IPS-20b (cell line): ENCODE data around the gene XYLT1.

Experiments
- H3K27ac ChIP-seq: one replicate; pipeline ENCODE4 v1.5.1; 2013; ENCODE audit warnings: low read length
- H3K27me3 ChIP-seq: 2 replicates; pipeline ENCODE4 v1.6.1; 2013; ENCODE audit warnings: mild to moderate bottlenecking, low read length, inconsistent platforms; ENCODE audit not compliant: insufficient read depth
- H3K36me3 ChIP-seq: 2 replicates; pipeline ENCODE4 v1.6.1; 2013; ENCODE audit warnings: low read depth, mild to moderate bottlenecking, inconsistent platforms, low read length, moderate library complexity; ENCODE audit not compliant: insufficient read depth
- H3K4me1 ChIP-seq: 2 replicates; pipeline ENCODE4 v1.6.1; 2013; ENCODE audit warnings: mild to moderate bottlenecking, control low read depth, inconsistent platforms, low read length, moderate library complexity; ENCODE audit not compliant: insufficient read depth
- H3K4me3 ChIP-seq: 2 replicates; pipeline ENCODE4 v1.5.1; 2013; ENCODE audit warnings: mild to moderate bottlenecking, low read length, inconsistent platforms
- H3K9ac ChIP-seq: 2 replicates; pipeline ENCODE4 v1.6.1; 2013; ENCODE audit warnings: low read depth, mild to moderate bottlenecking, inconsistent platforms, low read length, moderate library complexity
- H3K9me3 ChIP-seq: 2 replicates; pipeline ENCODE4 v1.6.1; 2013; ENCODE audit warnings: mild to moderate bottlenecking, low read depth, low read length, inconsistent platforms; ENCODE audit not compliant: insufficient read depth

Gene XYLT1

DNA sequence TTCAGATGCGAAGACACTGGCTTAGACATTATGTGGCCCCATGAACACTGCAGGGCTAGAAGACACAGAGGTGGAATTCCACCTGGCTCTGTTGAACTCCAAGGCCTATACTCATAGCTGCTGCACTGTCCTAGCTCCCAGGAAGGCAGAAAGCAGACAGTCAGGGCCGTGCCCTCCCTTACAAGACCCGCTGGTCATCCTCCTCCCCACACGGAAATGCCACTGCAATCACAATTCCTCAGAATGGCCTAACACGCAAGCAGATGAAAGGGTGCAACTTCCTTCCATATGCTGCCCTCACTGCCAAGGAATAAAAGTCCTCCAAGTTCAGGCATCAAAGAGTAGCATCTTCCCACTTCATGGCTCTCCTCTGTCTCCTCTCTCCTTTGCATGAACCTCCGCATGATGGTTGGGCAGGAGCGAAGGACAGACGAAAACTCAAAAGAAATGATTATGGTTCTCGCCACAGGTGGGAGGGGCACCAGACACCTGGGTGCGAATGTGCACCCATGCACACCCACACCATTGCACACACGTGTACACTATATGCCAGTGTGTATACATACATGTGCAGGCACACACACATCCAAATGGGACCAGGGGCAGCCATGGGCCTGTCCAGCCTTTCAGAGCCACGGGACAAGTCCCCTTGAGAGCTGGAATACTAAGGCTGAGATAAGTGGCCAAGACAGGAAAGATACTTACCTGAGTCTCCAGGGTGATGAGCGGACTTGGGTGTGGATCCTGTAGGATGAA is 113.3 kb downstream of the XYLT1 start:
- Histone ChIP-seq H3K9ac (no peak overlapping the region), H3K4me1 (peaks cover 4% of the 10 kb centered on the region; the same call in 1 of the 2 replicates), H3K36me3 (no peaks in the 10 kb centered on the region)

DNA sequence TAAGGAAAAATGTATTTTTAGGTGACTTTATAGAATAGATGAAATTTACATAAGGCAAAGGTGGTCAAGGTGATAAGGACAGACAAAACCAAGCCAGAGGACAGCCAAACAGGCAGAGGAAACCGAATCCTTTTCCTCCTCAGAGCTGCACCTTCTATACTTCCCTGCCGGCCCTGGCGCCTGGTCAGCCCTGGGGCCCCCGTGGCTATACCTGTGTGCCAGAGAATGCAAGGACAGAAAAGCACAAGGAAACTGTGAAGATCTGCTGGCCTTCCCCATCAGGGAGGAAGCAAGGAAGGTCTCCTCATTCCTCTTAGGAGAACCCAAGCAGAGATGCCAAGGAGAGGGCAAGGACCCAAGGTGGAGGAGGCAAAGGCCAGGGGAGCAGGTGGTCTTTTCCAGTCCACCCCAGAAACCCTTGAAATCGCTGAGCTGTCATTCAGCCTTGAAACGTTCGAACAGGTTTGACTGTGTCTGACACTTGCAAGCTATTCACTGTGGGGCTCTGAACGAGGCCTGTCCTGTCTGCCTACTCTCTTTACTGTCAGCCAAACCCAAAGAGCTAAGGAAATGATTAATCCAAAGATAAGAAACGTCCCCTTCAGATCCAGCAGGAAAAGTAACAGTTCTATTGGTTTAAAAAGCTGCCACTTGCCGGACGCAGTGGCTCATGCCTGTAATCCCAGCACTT is 114.4 kb downstream of the XYLT1 start:
- peaks cover 4% of the 10 kb centered on the region; the same call in 1 of the 2 replicates for H3K4me1 ChIP-seq
- H3K9ac ChIP-seq = no peak overlapping the region
- H3K27ac ChIP-seq = no peak overlapping the region

More for the DNA sequence above, 113.3 kb downstream of the XYLT1 start:
- Histone ChIP-seq H3K27ac (no peak overlapping the region), H3K27me3 (no peaks in the 10 kb centered on the region), H3K4me3 (no peak overlapping the region), H3K9me3 (no peaks in the 10 kb centered on the region)

DNA sequence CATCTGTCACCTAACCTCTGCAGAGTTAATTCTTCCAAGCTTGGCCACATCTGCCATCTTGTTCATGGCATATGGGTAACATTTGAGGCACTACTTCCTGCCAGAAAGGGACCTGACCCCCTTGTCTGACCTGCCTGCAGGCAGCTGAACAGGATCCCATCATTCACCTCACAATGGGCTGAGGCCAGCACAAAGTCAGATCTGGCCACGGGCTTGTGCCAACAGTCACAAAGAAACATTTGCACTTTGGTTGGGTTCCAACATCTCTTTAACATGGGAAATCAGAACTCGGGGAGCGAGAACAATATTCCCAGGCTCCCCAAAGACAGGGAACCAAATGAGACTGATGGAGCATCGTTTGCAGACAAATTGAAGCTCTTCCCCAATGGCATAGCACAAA is 116.1 kb downstream of the XYLT1 start:
- no peak overlapping the region for H3K27ac ChIP-seq
- H3K9ac ChIP-seq = no peak overlapping the region
- H3K4me3 ChIP-seq = no peak overlapping the region
- peaks cover 4% of the 10 kb centered on the region; the same call in 1 of the 2 replicates for H3K4me1 ChIP-seq
- H3K36me3 ChIP-seq = no peaks in the 10 kb centered on the region
- no peaks in the 10 kb centered on the region for H3K27me3 ChIP-seq
- H3K9me3 ChIP-seq = no peaks in the 10 kb centered on the region

More for the DNA sequence above, 114.4 kb downstream of the XYLT1 start:
- Histone ChIP-seq H3K36me3 (no peaks in the 10 kb centered on the region), H3K27me3 (no peaks in the 10 kb centered on the region), H3K4me3 (no peak overlapping the region), H3K9me3 (no peaks in the 10 kb centered on the region)

DNA sequence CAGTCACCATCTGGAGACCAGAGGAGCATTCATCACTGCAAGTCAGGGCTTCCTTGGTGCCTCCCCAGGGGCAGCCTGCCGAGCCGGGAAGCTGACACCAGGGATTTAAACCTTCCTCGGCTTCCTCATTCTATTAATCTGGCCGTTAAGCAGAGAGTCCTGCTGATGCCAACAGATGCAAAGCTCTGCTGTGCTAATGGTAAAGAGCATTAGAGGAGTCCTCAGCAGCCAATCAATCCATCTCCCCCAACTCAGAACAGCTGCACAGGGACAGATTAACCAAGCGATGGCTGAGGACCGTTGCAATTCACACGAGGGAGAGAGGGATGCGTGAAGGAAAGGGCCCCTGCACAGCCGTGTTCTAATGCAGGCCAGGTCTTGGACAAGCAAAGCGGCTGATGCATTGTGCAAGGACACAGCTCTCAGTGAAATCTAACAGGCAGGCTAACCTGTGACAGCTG is 116.6 kb downstream of the XYLT1 start:
- Histone ChIP-seq H3K27ac (no peak overlapping the region), H3K9ac (no peak overlapping the region), H3K4me3 (no peak overlapping the region), H3K27me3 (no peaks in the 10 kb centered on the region), H3K36me3 (no peaks in the 10 kb centered on the region), H3K4me1 (peaks cover 2% of the 10 kb centered on the region; the same call in 1 of the 2 replicates), H3K9me3 (no peaks in the 10 kb centered on the region)

DNA sequence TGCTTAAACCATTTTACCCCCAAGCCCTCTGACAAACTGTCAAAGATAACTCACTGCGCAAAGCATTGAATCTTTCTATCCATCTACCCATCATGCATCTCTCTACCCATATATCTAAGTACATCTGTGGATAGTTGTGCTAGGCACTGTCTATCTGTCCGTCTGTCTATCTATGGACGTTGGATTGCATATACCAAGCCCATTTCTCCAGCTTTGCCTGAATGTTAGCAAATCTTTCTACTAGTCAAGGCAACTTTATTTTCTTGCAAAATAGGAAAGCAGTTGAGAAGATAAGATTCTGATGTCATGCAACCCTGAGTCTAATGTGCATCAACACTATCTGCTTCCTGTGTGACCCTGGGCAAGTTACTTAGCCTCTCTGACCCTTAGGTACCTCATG is 117.2 kb downstream of the XYLT1 start:
- Histone ChIP-seq H3K27ac (no peak overlapping the region), H3K4me1 (no peaks in the 10 kb centered on the region), H3K9ac (no peak overlapping the region), H3K4me3 (no peak overlapping the region), H3K36me3 (no peaks in the 10 kb centered on the region), H3K9me3 (no peaks in the 10 kb centered on the region), H3K27me3 (no peaks in the 10 kb centered on the region)

DNA sequence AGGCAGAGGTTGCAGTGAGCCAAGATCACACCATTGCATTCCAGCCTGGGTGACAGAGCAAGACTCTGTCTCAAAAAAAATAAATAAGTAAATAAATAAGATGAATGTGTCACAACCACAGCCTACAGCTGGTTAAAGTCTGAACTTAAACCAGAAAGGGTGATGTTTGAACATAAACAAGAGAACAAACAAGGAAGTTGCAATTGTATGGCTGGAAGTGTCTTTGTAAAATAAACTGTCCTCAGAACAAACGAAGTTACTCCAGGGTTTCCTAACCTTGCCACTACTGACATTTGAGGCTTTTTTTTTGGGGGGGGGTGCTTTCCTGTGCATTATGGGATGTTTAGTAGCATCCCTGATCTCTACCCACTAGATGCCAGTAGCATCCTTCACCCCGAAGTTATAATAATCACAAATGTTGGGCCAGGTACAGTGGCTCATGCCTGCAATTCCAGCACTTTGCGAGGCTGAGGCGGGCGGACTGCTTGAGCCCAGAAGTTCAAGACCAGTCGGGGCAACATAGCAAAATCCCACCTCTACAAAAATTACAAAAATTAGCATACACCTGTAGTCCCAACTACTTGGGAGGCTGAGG is 119.2 kb downstream of the XYLT1 start:
- H3K9me3 ChIP-seq = no peaks in the 10 kb centered on the region
- H3K9ac ChIP-seq = no peak overlapping the region
- no peak overlapping the region for H3K27ac ChIP-seq
- H3K4me1 ChIP-seq = no peaks in the 10 kb centered on the region
- no peak overlapping the region for H3K4me3 ChIP-seq
- no peaks in the 10 kb centered on the region for H3K36me3 ChIP-seq
- H3K27me3 ChIP-seq = no peaks in the 10 kb centered on the region

DNA sequence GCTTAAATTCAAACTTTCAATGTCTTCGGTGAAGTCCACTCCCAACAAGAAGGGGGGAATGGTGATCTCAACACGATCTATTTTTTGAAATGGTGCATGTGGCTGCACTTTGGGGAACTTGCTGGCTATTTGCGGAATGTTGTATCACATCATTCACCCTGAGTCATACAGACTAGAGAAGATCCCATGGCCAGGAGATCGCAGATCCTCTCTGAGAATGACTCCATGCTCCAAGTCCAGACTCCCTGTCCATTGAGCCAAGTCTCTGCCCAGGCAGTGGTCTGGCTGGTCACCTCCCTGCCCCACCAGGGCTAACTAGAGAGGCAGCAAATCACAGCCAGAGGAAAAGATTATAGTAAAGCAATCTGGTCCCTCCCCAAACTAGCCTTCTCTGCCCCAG is 120.6 kb downstream of the XYLT1 start:
- Histone ChIP-seq H3K4me1 (no peaks in the 10 kb centered on the region), H3K4me3 (no peak overlapping the region), H3K9ac (no peak overlapping the region), H3K27ac (no peak overlapping the region), H3K9me3 (no peaks in the 10 kb centered on the region), H3K36me3 (no peaks in the 10 kb centered on the region), H3K27me3 (no peaks in the 10 kb centered on the region)

DNA sequence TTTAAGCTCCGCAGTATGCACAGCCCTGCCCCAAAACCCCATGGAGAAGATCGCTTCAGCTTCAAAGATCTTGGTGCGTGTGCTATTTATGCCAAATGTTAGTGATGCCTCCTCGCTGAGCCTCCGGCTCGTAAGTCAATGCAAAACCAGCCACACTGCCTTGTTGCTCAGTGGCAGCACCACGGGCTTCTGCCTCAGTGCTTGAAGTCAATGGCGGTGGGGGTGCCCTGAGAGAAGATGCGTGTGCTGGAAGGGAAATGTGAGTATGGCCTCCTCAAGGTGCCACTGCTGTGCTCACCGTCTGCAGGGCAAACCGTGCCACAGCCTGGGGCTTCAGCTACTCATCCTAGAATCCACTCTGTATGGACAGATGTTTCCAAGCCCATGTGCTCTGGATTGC is 121.9 kb downstream of the XYLT1 start:
- Histone ChIP-seq H3K36me3 (no peaks in the 10 kb centered on the region), H3K9ac (no peak overlapping the region), H3K27ac (no peak overlapping the region), H3K4me1 (no peaks in the 10 kb centered on the region), H3K9me3 (no peaks in the 10 kb centered on the region), H3K27me3 (no peaks in the 10 kb centered on the region), H3K4me3 (no peak overlapping the region)

DNA sequence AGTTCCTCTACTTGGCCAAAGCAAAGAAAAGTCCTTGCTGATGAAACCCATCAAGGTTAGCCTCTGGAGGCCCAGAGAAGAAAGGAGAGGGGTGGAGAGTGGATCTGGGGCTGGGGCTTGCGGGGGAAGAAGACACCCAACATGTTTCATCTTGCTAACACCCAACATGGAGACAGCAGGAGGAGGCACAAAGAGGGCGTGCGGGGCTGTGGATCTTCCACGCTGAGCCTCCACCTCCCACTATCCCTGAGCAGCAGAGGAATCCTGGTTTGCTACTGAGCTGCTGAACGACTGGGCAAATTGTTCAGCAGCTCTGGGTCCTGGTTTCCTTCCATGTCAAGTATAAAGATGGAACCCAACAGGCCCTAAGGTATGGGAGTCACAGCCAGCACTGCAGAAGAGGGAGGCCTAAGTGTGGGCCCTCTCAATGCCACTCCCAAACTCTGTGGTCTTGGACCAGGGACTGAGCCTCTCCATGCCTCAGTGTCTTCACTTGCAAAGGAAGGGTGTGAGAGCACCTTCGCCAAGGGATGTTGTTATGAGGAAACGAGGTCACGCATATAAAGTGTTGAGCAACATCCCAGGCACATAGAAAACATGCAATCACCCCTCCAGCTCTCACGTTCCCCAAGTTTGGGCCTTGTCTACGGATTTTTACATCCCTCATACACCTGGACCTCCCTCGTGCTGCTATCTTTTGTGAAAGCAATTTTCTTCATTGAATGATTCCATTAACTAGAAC is 122.5 kb downstream of the XYLT1 start:
- H3K9me3 ChIP-seq = no peaks in the 10 kb centered on the region
- H3K9ac ChIP-seq = no peak overlapping the region
- no peaks in the 10 kb centered on the region for H3K36me3 ChIP-seq
- no peaks in the 10 kb centered on the region for H3K27me3 ChIP-seq
- no peaks in the 10 kb centered on the region for H3K4me1 ChIP-seq
- no peak overlapping the region for H3K27ac ChIP-seq
- H3K4me3 ChIP-seq = no peak overlapping the region

DNA sequence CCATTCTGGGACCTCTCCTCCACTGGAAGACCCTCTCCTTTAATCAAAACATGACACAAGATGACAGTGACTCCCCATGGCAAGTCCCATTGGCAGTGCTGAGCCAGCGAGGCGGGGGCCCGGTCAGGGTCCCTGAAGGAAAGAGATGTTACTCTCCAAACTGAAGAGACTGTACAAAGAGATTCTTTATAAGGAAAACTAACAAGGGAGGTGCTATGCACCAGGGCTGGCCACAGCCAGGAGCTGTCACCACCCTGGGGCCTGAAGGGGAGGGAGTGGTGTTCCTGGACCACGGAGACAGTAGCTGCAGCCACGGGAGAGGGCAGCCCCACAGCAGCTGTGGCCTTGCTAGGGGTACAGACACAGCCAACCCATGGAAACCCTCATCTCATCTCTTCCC is 123.1 kb downstream of the XYLT1 start:
- no peak overlapping the region for H3K9ac ChIP-seq
- no peak overlapping the region for H3K27ac ChIP-seq
- H3K27me3 ChIP-seq = no peaks in the 10 kb centered on the region
- no peaks in the 10 kb centered on the region for H3K36me3 ChIP-seq
- H3K4me1 ChIP-seq = no peaks in the 10 kb centered on the region
- no peak overlapping the region for H3K4me3 ChIP-seq
- no peaks in the 10 kb centered on the region for H3K9me3 ChIP-seq
